GM12801 (cell line): ENCODE results near the gene HOTAIR.

Experiments used
- CTCF ChIP-seq: IDR thresholded peaks from one replicate; pipeline ENCODE4 v1.5.1; 2011; ENCODE audit warnings: control low read depth; ENCODE audit not compliant: insufficient read length; ENCODE audit errors: extremely low read depth

Gene HOTAIR

GRCh38 chr12:53975479-53976152, 862 bp upstream of the HOTAIR start:
- no peak for TF ChIP-seq CTCF

- TF ChIP-seq CTCF, result no peak
These were observed 314 bp upstream of the HOTAIR start for GRCh38 chr12:53975064-53975471.

- no peak for TF ChIP-seq CTCF
These were observed 1.3 kb downstream of the HOTAIR start for GRCh38 chr12:53973236-53974042.

GRCh38 chr12:53972722-53973235, 2.0 kb downstream of the HOTAIR start, which contains the start of gene HOXC11:
HOXC11 (plus strand) TSS chr12:53973126; CDS start chr12:53973242, 116 bp downstream.
- TF ChIP-seq CTCF, result no peak

- no peak for TF ChIP-seq CTCF
These were observed 2.5 kb downstream of the HOTAIR start for GRCh38 chr12:53972152-53972702.

- no peak for TF ChIP-seq CTCF
These were observed 3.1 kb downstream of the HOTAIR start for GRCh38 chr12:53971686-53972085.

GRCh38 chr12:53971129-53971528, 3.6 kb downstream of the HOTAIR start:
- no peak for TF ChIP-seq CTCF
